Caco-2 (cell line): Measurements from ENCODE around the gene LYPD1. TPM values are rescaled to one million over a fixed set of nuclear protein-coding genes. Genes with fewer than 3 reads are reported as not detected.

Source experiments
- BruUV-seq: library from RNA; stranded (reverse); fragments of 400-500 nt; replicated peaks from 2 replicates; lab custom pipeline; 2021; lab: Mats Ljungman, UMichigan
- CTCF ChIA-PET: fragments of 300-600 bp; sonication (Branson Sonifier 250); formaldehyde crosslinking; loops from one replicate; lab custom pipeline; 2022; ENCODE audit warnings: antibody characterized with exemption; lab: Charles Lee
- POLR2A ChIA-PET: fragments of 300-600 bp; sonication (Branson Sonifier 250); formaldehyde crosslinking; loops from one replicate; lab custom pipeline; 2022; ENCODE audit warnings: antibody characterized with exemption; lab: Charles Lee
- DNase-seq, 2 experiments: peaks; one replicate each; pipeline versions ENCODE4 v3.0.0 to v3.0.0-alpha.2; 2020 to 2022
- H3K27me3 ChIP-seq: replicated peaks from 2 replicates; pipeline ENCODE4 v1.6.0; 2011; ENCODE audit warnings: low read length; ENCODE audit not compliant: control insufficient read depth, insufficient read depth
- H3K36me3 ChIP-seq: 2 replicates; pipeline ENCODE4 v1.5.1; 2011; ENCODE audit warnings: low read length; ENCODE audit not compliant: control insufficient read depth, insufficient read depth
- H3K4me1 ChIP-seq: fragments of 250-450 bp; sonication (Bioruptor Pico); 2 replicates; pipeline ENCODE4 v1.5.1; 2020; ENCODE audit warnings: mild to moderate bottlenecking
- H3K4me3 ChIP-seq: 2 replicates; pipeline ENCODE4 v1.5.1; 2011; ENCODE audit warnings: low read depth, mild to moderate bottlenecking, control low read depth, low read length
- H3K9me3 ChIP-seq: fragments of 250-450 bp; sonication (Bioruptor Pico); 2 replicates; pipeline ENCODE4 v1.5.1; 2020; ENCODE audit warnings: mild to moderate bottlenecking, moderate library complexity
- H3K27ac Mint-ChIP-seq: one replicate; pipeline ENCODE4 v1.8.0; 2022; ENCODE audit warnings: mixed read lengths; ENCODE audit not compliant: unreplicated experiment
- H3K27me3 Mint-ChIP-seq: one replicate; pipeline ENCODE4 v1.8.0; 2022; ENCODE audit warnings: mixed read lengths; ENCODE audit not compliant: insufficient read depth, unreplicated experiment
- H3K36me3 Mint-ChIP-seq: one replicate; pipeline ENCODE4 v1.8.0; 2022; ENCODE audit warnings: mild to moderate bottlenecking, mixed read lengths; ENCODE audit not compliant: insufficient read depth, unreplicated experiment
- H3K4me1 Mint-ChIP-seq: one replicate; pipeline ENCODE4 v1.8.0; 2022; ENCODE audit warnings: low read depth, mixed read lengths; ENCODE audit not compliant: unreplicated experiment
- H3K4me3 Mint-ChIP-seq: one replicate; pipeline ENCODE4 v1.8.0; 2022; ENCODE audit warnings: mild to moderate bottlenecking, moderate library complexity, mixed read lengths; ENCODE audit not compliant: unreplicated experiment
- H3K9me3 Mint-ChIP-seq: one replicate; pipeline ENCODE4 v1.8.0; 2022; ENCODE audit warnings: mixed read lengths; ENCODE audit not compliant: unreplicated experiment
- CTCF ChIP-seq, 2 experiments: fragments of 200-600 bp in 1 of 2; IDR thresholded peaks; 1 replicate in 1 of 2; 2 replicates in 1 of 2; pipeline versions ENCODE4 v1.5.1 to v1.8.0; 2011 to 2022; ENCODE audit warnings: antibody characterized with exemption in 1 of 2, control low read depth in 1 of 2, inconsistent platforms in 1 of 2, low read depth in 1 of 2, low read length in 1 of 2, mild to moderate bottlenecking in 1 of 2, moderate library complexity in 1 of 2; ENCODE audit not compliant: insufficient read depth in 1 of 2, severe bottlenecking in 1 of 2, unreplicated experiment in 1 of 2
- intact Hi-C: fragments of 100-400 bp; cut with micrococcal nuclease; formaldehyde crosslinking; loops from one replicate; pipeline ENCODE4 v1.10.0; 2022; ENCODE audit not compliant: unreplicated experiment
- total RNA-seq: library from RNA; stranded (reverse); gene quantifications from 2 replicates; pipeline ENCODE4 v1.2.3, GENCODE V29; 2022

Gene LYPD1
- total RNA-seq, 1 experiment from 2014 or later = 15.8 TPM

DNA sequence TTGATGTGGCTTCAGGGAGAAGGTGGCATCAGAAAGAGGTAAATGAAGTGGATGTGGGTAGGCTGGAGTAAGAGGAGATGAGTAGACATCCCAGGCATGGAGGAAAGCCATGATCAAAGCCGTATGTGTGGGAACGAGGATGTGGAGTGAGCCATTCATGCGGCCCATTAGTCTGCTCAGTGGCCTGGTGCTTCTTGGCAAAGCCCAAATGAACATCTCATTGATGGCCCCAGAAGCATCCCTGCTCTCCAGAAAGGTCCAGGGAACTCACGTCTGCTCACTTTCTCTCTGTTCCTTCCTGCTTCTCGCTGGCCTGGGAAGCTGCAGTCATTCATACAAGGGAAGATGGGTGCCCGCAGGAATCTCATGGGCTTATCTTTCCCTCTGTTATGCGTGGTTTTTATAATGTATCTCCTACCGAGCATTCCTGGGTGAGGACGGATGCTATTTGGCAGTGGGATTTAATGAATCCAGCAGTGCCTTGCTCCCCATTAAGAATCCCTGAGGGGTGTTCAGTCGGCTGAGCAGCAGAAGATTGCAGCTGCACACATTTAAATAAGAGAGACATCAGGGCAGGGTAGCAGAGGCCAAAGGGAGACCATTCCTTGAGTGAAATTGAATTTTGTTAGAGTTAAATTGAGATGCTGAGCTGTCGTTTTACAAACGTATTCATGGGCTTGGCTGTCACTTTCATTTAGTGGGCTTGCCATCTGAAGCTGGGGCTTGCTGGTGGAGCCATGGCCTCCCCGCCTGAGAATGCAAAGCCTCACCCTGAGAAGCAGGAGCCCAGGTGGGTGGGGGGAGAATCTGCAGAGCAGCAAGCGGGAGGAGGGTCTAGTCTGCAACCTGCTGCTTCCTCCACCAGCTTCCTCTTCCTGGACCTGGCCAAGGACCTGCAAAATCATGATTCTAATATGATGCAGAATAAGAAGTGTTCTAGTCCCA, 64.5 kb downstream of the LYPD1 start:
- H3K4me1 ChIP-seq = no peaks in the 10 kb centered on the region
- no peaks in the 10 kb centered on the region for H3K9me3 Mint-ChIP-seq
- intact Hi-C loops = no loop called here
- H3K4me1 Mint-ChIP-seq = no peaks in the 10 kb centered on the region
- ChIA-PET CTCF (no interaction called here), POLR2A (no interaction called here)
- H3K27ac Mint-ChIP-seq = no peak overlapping the region
- H3K9me3 ChIP-seq = no peaks in the 10 kb centered on the region
- no peaks in the 10 kb centered on the region for H3K27me3 Mint-ChIP-seq
- H3K36me3 ChIP-seq = no peaks in the 10 kb centered on the region; the same call in 1 of the 2 replicates
- TF ChIP-seq CTCF (IDR thresholded peaks at IDR 0.05; ENCODE audit: insufficient read depth in 1 of 2, low read depth in 1 of 2, low read length in 1 of 2, severe bottlenecking in 1 of 2, unreplicated experiment in 1 of 2) = no peak
- BruUV-seq = no TSS peak
- no peaks in the 10 kb centered on the region for H3K36me3 Mint-ChIP-seq
- no peak for DNase-seq
- no peak overlapping the region for H3K4me3 Mint-ChIP-seq
- no peaks in the 10 kb centered on the region for H3K27me3 ChIP-seq
- no peak overlapping the region for H3K4me3 ChIP-seq

GRCh38 chr2:132604561-132604960, 65.4 kb downstream of the LYPD1 start:
- no peaks in the 10 kb centered on the region for H3K27me3 ChIP-seq
- Mint-ChIP-seq H3K27me3 (no peaks in the 10 kb centered on the region), H3K36me3 (no peaks in the 10 kb centered on the region), H3K4me3 (no peak overlapping the region), H3K27ac (no peak overlapping the region), H3K9me3 (no peaks in the 10 kb centered on the region), H3K4me1 (no peaks in the 10 kb centered on the region)
- no peak for TF ChIP-seq CTCF (IDR thresholded peaks at IDR 0.05; ENCODE audit: insufficient read depth in 1 of 2, low read depth in 1 of 2, low read length in 1 of 2, severe bottlenecking in 1 of 2, unreplicated experiment in 1 of 2)
- H3K4me3 ChIP-seq = no peak overlapping the region
- H3K9me3 ChIP-seq = no peaks in the 10 kb centered on the region
- H3K36me3 ChIP-seq = no peaks in the 10 kb centered on the region; the same call in 1 of the 2 replicates
- BruUV-seq = no TSS peak
- no peak for DNase-seq
- intact Hi-C loops = no loop called here
- no peaks in the 10 kb centered on the region for H3K4me1 ChIP-seq
- ChIA-PET CTCF (no interaction called here), POLR2A (no interaction called here)

- no peak for TF ChIP-seq CTCF (IDR thresholded peaks at IDR 0.05; ENCODE audit: insufficient read depth in 1 of 2, low read depth in 1 of 2, low read length in 1 of 2, severe bottlenecking in 1 of 2, unreplicated experiment in 1 of 2)
- H3K9me3 ChIP-seq = 0 out of 2 replicates have a peak, but pooled peaks cover 3% of the 10 kb centered on the region
- Mint-ChIP-seq H3K9me3 (no peaks in the 10 kb centered on the region), H3K36me3 (no peaks in the 10 kb centered on the region), H3K4me3 (no peak overlapping the region), H3K4me1 (no peaks in the 10 kb centered on the region), H3K27ac (no peak overlapping the region), H3K27me3 (no peaks in the 10 kb centered on the region)
- H3K4me3 ChIP-seq = no peak overlapping the region
- POLR2A ChIA-PET = no interaction called here
- CTCF ChIA-PET = no interaction called here
- intact Hi-C loops = no loop called here
- no peaks in the 10 kb centered on the region for H3K4me1 ChIP-seq
- BruUV-seq = no TSS peak
- no peaks in the 10 kb centered on the region; the same call in 1 of the 2 replicates for H3K36me3 ChIP-seq
- no peaks in the 10 kb centered on the region for H3K27me3 ChIP-seq
- DNase-seq = no peak
Measured at GRCh38 chr2:132599556-132599955, 70.4 kb downstream of the LYPD1 start.
